Ishikawa (cell line): Measurements from ENCODE around the gene TMEM51.

Source experiments
- CEBPB ChIP-seq: IDR thresholded peaks from 2 replicates; pipeline ENCODE4 v1.6.1; 2012
- CREB1 ChIP-seq: IDR thresholded peaks from 2 replicates; pipeline ENCODE4 v1.6.1; 2012; ENCODE audit warnings: low read depth
- EGR1 ChIP-seq: IDR thresholded peaks from 2 replicates; pipeline ENCODE4 v1.6.1; 2012
- EP300 ChIP-seq: IDR thresholded peaks from 2 replicates; pipeline ENCODE4 v1.6.1; 2012; ENCODE audit warnings: borderline replicate concordance
- FOXM1 ChIP-seq: IDR thresholded peaks from 2 replicates; pipeline ENCODE4 v1.6.1; 2012; ENCODE audit warnings: low read depth, borderline replicate concordance
- NFIC ChIP-seq: IDR thresholded peaks from 2 replicates; pipeline ENCODE4 v1.6.1; 2012
- RAD21 ChIP-seq: IDR thresholded peaks from 2 replicates; pipeline ENCODE4 v1.6.1; 2012; ENCODE audit warnings: low read depth
- REST ChIP-seq: IDR thresholded peaks from 2 replicates; pipeline ENCODE4 v1.6.1; 2012; ENCODE audit warnings: low read depth, mild to moderate bottlenecking
- TAF1 ChIP-seq: IDR thresholded peaks from 2 replicates; pipeline ENCODE4 v1.6.1; 2012; ENCODE audit warnings: low read depth, mild to moderate bottlenecking
- TCF12 ChIP-seq: IDR thresholded peaks from 2 replicates; pipeline ENCODE4 v1.6.1; 2012; ENCODE audit warnings: low read depth
- TEAD4 ChIP-seq: IDR thresholded peaks from 2 replicates; pipeline ENCODE4 v1.6.1; 2012
- YY1 ChIP-seq: IDR thresholded peaks from 2 replicates; pipeline ENCODE4 v1.6.1; 2012; ENCODE audit warnings: low read depth
- ZBTB7A ChIP-seq: IDR thresholded peaks from 2 replicates; pipeline ENCODE4 v1.6.1; 2012; ENCODE audit warnings: low read depth
- TF ChIP-seq, protein P1 (sequence below): IDR thresholded peaks from 2 replicates; pipeline ENCODE4 v1.6.1; 2012
- TF ChIP-seq, protein P2 (sequence below): IDR thresholded peaks from 2 replicates; pipeline ENCODE4 v1.6.1; 2012

The TMEM51 gene

DNA sequence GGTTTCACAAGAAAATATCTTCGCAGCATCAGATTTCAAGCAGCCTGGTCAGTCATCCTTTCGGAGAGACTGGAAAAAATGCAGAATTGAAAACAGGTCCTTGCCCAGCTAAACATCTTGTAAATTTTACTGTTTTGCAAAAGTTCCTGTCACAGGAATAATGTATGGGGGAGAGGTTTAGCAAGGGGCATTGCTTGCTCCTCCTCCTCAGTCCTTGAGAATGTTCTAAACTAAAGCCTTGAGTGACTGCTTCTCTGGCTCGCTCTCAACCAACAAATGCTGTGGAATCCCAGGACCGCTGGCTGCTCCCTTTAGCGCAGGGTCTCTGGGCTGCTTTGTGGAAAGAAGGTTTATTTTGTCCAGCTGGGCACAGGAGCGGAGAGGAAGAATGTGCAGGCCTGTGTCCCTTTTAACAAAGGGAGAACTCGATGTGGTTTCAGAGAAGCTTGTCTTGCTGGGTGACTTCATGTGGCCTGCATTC lies 59.8 kb downstream of the TMEM51 start:
- TF ChIP-seq EP300 (no peak), ZBTB7A (no peak), EGR1 (no peak)

- TF ChIP-seq EP300: no peak
- TF ChIP-seq REST: no peak
- TF ChIP-seq CEBPB: no peak
- no peak for TF ChIP-seq ZBTB7A
- TF ChIP-seq RAD21: no peak
- TF ChIP-seq, protein P1, sequence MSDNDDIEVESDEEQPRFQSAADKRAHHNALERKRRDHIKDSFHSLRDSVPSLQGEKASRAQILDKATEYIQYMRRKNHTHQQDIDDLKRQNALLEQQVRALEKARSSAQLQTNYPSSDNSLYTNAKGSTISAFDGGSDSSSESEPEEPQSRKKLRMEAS: no peak
- TF ChIP-seq CREB1: no peak
- no peak for TF ChIP-seq FOXM1
- no peak for TF ChIP-seq TCF12
- TF ChIP-seq NFIC: no peak
These were observed 61.0 kb downstream of the TMEM51 start for GRCh38 chr1:15214527-15214926.

GRCh38 chr1:15215116-15215515 lies 61.6 kb downstream of the TMEM51 start:
- TF ChIP-seq RAD21: no peak
- no peak for TF ChIP-seq ZBTB7A
- TF ChIP-seq TEAD4: no peak
- TF ChIP-seq TAF1: no peak
- TF ChIP-seq FOXM1: no peak
- no peak for TF ChIP-seq EP300
- TF ChIP-seq TCF12: no peak
- TF ChIP-seq NFIC: no peak
- TF ChIP-seq CREB1: no peak
- TF ChIP-seq, protein P1: no peak
- TF ChIP-seq, protein P2, sequence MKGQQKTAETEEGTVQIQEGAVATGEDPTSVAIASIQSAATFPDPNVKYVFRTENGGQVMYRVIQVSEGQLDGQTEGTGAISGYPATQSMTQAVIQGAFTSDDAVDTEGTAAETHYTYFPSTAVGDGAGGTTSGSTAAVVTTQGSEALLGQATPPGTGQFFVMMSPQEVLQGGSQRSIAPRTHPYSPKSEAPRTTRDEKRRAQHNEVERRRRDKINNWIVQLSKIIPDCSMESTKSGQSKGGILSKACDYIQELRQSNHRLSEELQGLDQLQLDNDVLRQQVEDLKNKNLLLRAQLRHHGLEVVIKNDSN: no peak
- no peak for TF ChIP-seq CEBPB
- TF ChIP-seq YY1: no peak
- TF ChIP-seq EGR1: no peak
- no peak for TF ChIP-seq REST

- TF ChIP-seq TCF12 (no peak), EGR1 (no peak), NFIC (no peak), ZBTB7A (no peak), YY1 (no peak), RAD21 (no peak), REST (no peak), TEAD4 (no peak), FOXM1 (no peak), TAF1 (no peak), CREB1 (no peak), CEBPB (no peak)
- TF ChIP-seq, protein P1: no peak
- TF ChIP-seq, protein P2: no peak
These were observed 64.1 kb downstream of the TMEM51 start for GRCh38 chr1:15217654-15218053.
